GOT3 (cell line): Measurements from ENCODE around the gene FYCO1.
"Not testable (repeated sequence)": the region's sequence is repeated elsewhere in the genome, so short reads cannot be mapped to it uniquely, and the experiment has no call there.

Experiments
- DNase-seq: peaks from one replicate; lab custom pipeline; 2025; ENCODE audit warnings: mixed read lengths; lab: John Stamatoyannopoulos, UW

FYCO1 gene

GRCh38 chr3:46010519-46011113 is 15.0 kb upstream of the FYCO1 start:
- DNase-seq, result no peak

- DNase-seq, result no peak
Observed at GRCh38 chr3:46008058-46008457, 12.4 kb upstream of the FYCO1 start.

DNA sequence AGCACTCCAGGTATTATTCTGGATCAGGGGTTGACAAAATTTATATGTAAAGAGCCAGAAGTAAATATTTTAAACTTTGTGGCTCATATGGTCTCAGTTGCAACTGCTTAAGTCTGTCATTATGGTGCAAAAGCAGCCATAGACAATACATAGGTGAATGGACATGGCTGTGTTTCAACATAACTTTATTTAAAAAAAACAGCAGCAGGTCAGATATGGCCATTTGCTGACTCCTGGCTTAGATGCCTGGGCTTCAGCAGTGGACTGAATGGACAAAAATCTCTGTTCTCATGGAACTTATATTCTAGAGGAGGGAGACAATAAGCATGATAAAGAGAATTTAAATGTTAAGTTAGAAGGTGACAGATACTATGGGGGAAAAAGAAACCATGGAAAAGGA is 11.7 kb upstream of the FYCO1 start:
- DNase-seq, result no peak

DNA sequence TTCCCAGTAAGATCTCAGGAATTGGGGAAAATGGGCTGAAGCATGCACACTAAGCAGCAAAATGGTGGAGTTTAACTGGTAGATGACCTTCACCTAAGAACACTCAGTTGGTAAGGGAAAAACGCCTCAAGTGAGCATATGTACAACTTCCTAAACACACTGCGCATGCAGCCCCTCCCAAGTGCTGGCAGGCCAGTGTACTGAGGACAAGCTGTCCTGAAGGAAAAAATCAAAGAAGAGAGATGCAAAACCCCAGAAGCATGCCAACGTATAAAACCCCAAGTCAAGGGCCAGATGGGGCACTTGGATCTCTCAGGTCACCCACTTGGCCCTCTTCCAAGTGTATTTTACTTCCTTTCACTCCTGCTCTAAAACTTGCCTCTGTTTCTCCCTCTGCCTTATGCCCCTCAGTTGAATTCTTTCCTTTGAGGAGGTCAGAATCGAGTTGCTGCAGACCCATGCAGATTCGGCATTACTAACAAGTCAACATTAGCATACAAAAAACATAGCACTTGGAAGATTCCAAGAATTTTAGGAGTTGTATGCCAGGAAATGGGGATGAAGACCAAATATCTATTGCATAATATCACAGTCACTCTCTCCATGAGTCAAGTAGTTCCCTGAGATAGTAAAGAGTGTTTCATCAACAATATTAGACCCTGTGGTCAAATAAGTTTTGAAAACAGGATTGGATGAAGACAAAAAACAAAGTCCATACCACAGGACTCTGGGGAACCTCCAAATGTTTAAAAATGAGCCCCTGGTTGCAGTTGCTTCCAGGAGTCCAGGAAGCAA is 10.8 kb upstream of the FYCO1 start:
- DNase-seq, result no peak

DNA sequence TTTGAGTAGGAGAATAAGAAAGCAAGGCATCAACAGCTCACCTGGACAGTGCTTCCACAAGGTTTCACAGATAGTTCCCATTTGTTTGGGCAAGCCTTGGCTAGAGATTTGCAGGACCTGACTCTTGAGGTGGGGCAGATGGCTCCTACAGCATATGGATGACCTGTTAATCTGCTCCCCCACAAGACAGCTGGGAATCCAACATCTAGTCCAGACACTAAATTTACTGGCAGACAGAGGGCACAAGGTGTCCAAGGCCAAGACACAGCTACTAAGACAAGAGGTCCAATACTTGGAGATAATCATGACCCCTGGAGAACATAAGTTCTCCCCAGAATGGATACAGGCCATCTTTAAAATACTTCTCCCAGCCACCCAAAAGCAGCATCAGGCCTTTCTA is 8.1 kb upstream of the FYCO1 start:
- not testable (repeated sequence) for DNase-seq

DNA sequence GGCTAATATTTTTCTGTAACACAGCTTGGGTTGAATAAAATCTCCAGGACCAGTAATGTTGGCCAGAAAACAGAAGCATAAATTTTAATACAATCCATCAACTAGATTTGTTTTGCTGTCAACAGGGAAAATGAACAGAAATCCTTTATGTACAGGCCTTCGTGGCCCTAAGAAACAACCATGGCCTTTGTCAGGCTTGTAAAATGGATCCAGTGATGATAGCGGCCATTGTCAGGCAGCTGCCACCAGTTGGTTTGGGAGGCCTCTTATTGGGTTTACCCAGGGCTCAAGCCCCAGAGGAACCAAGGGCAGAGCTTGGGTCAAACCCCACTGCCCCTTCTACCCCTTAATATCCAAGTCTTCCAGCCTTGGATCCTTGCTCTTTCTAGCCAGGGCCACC is 5.6 kb upstream of the FYCO1 start:
- DNase-seq, result no peak

DNA sequence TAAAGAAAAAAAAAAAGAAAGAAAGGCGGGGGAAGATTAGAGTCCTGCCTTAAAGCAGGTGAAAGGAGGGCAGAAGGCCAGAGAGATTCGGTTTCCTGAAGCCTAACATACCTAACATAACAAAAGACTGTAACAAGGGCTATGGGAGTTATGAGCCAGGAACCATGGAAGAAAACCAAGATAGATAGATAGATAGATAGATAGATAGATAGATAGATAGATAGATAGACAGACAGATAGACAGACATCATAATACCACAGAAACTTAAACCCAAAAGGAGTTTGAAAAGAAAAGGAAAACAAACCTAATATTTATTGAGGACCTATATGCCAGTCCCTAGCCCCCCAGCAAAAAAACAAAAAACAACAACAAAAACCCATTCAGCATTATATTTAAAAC is 2.3 kb upstream of the FYCO1 start:
- no peak for DNase-seq

DNA sequence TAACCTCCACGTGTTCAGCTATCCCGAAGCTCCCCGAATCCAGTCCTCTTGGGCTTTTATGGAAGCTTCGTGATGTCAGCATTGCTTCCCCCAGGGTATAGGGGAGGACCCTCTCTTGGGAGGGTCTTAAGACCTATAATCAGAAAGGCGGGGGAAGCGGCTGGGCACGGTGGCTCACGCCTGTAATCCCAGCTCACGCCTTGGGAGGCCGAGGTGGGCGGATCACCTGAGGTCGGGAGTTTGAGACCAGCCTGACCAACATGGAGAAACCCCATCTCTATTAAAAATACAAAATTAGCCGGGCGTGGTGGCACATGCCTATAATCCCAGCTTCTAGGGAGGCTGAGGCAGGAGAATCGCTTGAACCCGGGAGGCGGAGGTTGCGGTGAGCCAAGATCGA is 1.9 kb upstream of the FYCO1 start:
- DNase-seq, result not testable (repeated sequence)

- no peak for DNase-seq
Observed at GRCh38 chr3:45994419-45995235, 997 bp downstream of the FYCO1 start.

- DNase-seq, result no peak
Observed at GRCh38 chr3:45993421-45994027, 2.1 kb downstream of the FYCO1 start.

GRCh38 chr3:45992821-45993221 is 2.8 kb downstream of the FYCO1 start:
- peak; percentile 19 for DNase-seq

GRCh38 chr3:45992133-45992729 is 3.4 kb downstream of the FYCO1 start:
- DNase-seq, result no peak

DNA sequence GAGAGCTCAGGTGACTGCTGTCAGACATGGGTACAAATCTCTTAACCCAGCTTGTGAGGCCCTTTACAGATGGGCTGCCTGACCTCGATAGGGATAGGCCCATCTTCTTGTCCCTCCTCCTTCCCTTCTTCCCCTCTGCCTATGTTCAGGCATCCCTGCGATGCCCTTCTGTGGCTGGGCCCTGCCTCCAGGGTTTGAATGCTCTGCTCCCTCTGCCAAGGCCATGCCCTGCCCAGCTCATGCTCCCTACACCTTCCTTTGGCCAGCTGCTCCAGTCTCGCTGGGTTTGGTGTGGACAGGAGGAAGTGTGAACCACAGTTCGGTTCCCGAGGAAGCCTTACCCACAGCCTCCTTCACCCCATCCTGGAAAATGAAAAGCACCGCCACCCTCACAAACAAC is 4.3 kb downstream of the FYCO1 start:
- no peak for DNase-seq

DNA sequence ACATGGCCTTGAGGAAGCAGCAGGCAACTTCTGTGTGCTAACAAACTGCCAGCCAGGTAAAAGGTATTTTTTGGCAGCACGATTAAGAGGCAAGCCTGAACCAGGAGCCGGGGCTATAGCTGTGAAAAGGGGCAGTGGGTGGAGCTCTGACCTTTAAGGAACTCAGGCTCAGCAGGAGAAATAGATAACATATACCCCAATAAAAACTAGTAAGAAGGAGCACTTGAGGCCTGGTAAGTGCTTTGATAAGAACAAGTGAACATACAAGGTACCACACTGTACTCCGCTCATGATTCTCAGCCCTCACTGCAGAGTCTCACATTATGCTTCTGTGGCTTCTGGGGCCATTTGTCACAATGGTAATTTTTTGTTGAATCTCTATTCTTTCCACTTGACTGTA is 5.4 kb downstream of the FYCO1 start:
- DNase-seq, result no peak

DNA sequence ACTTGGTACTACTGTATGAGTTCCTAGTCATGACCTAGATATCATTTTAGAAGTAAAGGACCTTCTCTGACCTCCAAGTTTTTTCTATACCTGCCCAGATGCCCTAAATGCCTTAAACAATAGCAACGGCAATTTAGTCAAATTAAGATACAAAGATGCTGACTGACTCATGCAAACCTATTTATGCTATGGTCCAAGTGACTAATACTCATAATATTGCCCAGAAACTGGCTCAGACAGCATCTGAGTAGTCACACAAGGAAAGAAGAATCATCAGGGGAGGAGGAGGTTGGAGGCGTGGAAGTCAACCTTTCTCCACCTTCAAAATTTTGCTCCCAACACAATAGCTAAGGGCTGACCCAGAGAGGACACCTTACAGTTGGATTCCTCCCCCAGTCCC is 6.8 kb downstream of the FYCO1 start:
- DNase-seq, result no peak

DNA sequence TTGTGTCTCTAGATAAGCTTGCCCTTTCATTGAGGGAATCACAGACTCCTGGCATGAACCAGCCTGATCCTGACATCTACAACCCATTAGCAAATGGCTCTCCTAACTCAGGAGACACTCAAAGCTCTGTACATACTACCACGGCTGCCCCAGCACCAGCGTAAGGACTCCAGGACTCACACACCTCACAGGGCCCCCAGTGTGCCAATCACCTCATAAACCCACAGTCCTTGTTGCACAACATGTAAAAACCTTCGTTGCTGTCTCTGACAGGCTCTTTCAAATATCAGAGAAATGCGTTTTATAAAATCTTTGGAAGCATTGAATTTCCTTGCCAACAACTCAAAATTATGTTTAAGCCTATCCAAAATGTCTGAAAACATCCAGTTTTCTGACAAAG is 7.3 kb downstream of the FYCO1 start:
- DNase-seq, result no peak

- no peak for DNase-seq
Observed at GRCh38 chr3:45987368-45988291, 8.0 kb downstream of the FYCO1 start.

GRCh38 chr3:45986303-45986982 is 9.2 kb downstream of the FYCO1 start:
- DNase-seq, result no peak

DNA sequence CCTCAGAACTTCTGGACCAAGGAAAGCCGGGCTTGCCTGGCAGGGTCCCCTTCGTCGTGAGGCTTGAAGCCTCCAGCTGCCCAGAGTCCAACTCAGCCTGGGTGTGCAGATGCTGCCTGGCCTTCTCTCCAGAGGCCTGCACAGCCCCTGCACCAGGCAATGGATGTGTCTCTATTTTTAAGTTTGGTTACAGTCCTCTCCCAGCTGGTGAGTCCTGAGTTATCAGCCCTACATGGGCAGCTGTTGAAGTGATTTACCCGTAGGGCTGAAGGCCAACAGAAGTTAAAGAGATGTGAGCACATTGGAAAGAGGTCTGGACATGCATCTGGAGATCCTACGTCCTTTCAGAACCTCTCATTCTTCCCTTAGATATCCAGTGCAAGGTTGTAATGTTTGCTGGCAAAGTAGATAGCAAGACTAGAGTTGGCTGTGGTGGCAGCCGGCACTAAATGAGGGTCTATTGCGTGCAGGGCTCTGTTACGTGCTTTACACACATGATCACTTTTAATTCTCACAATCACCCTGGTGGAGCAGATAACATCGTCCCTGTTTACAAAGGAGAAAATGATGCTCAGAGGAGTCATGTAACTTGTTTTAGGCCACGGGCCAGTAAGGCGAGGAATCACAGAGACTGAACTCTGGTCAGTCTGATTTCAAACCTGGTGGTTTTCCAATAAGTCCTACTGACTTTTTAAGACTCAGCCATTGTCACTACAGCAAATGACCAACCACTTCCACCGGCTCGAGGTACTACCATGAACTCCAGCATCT is 9.9 kb downstream of the FYCO1 start:
- no peak for DNase-seq
